H9 (cell line): ENCODE data around the gene GFRA1. TPM values are rescaled to one million over a fixed set of nuclear protein-coding genes. Genes with fewer than 3 reads are reported as not detected.

Experiments
- DNase-seq: peaks from one replicate; pipeline ENCODE4 v3.0.0-alpha.2; 2017
- H2AFZ ChIP-seq: one replicate; pipeline ENCODE4 v1.6.1; 2013; ENCODE audit warnings: mild to moderate bottlenecking, low read length, control low read depth, moderate library complexity
- H2AK5ac ChIP-seq: 2 replicates; pipeline ENCODE4 v1.6.1; 2013; ENCODE audit warnings: low read length, control low read depth, mixed read lengths; ENCODE audit not compliant: insufficient read length
- H2BK120ac ChIP-seq: one replicate; pipeline ENCODE4 v1.6.1; 2013; ENCODE audit warnings: low read depth, mild to moderate bottlenecking, low read length, control low read depth, inconsistent platforms; ENCODE audit not compliant: poor library complexity, severe bottlenecking
- H2BK12ac ChIP-seq: 2 replicates; pipeline ENCODE4 v1.6.1; 2013; ENCODE audit warnings: low read length, control low read depth, mixed read lengths, low read depth; ENCODE audit not compliant: insufficient read length
- H2BK15ac ChIP-seq: 2 replicates; pipeline ENCODE4 v1.6.1; 2013; ENCODE audit warnings: low read depth, low read length, control low read depth
- H2BK20ac ChIP-seq: one replicate; pipeline ENCODE4 v1.6.1; 2013; ENCODE audit warnings: low read depth, mild to moderate bottlenecking, low read length, control low read depth, inconsistent platforms; ENCODE audit not compliant: poor library complexity, severe bottlenecking
- H2BK5ac ChIP-seq: 2 replicates; pipeline ENCODE4 v1.6.1; 2013; ENCODE audit warnings: low read length, control low read depth, mixed read lengths; ENCODE audit not compliant: insufficient read length
- H3K14ac ChIP-seq: 2 replicates; pipeline ENCODE4 v1.6.1; 2013; ENCODE audit warnings: low read length, control low read depth; ENCODE audit not compliant: insufficient read depth
- H3K18ac ChIP-seq: 2 replicates; pipeline ENCODE4 v1.6.1; 2013; ENCODE audit warnings: low read depth, mild to moderate bottlenecking, mixed read lengths, low read length, control low read depth; ENCODE audit not compliant: insufficient read length
- H3K23ac ChIP-seq: 2 replicates; pipeline ENCODE4 v1.6.1; 2013; ENCODE audit warnings: low read length, control low read depth, mixed read lengths, low read depth; ENCODE audit not compliant: insufficient read length
- H3K23me2 ChIP-seq: 2 replicates; pipeline ENCODE4 v1.6.1; 2013; ENCODE audit warnings: low read depth, mild to moderate bottlenecking, mixed read lengths, low read length, control low read depth; ENCODE audit not compliant: insufficient read length, poor library complexity, severe bottlenecking
- H3K27ac ChIP-seq: 2 replicates; pipeline ENCODE4 v1.5.1; 2013; ENCODE audit warnings: low read length, control low read depth, mixed read lengths, low read depth; ENCODE audit not compliant: insufficient read length
- H3K27me3 ChIP-seq: 2 replicates; pipeline ENCODE4 v1.6.1; 2013; ENCODE audit warnings: low read length, control low read depth, inconsistent platforms; ENCODE audit not compliant: insufficient read depth
- H3K4ac ChIP-seq: 2 replicates; pipeline ENCODE4 v1.6.1; 2013; ENCODE audit warnings: low read depth, mild to moderate bottlenecking, control low read depth, inconsistent platforms, low read length, moderate library complexity
- H3K4me1 ChIP-seq: 2 replicates; pipeline ENCODE4 v1.6.1; 2013; ENCODE audit warnings: low read length, control low read depth, inconsistent platforms; ENCODE audit not compliant: insufficient read depth
- H3K4me2 ChIP-seq: 2 replicates; pipeline ENCODE4 v1.6.1; 2013; ENCODE audit warnings: low read length, control low read depth, mixed read lengths; ENCODE audit not compliant: insufficient read length, insufficient read depth
- H3K56ac ChIP-seq: 2 replicates; pipeline ENCODE4 v1.6.1; 2013; ENCODE audit warnings: low read depth, mild to moderate bottlenecking, mixed read lengths, low read length, control low read depth; ENCODE audit not compliant: insufficient read length
- H3K79me1 ChIP-seq: 2 replicates; pipeline ENCODE4 v1.6.1; 2013; ENCODE audit warnings: low read depth, mild to moderate bottlenecking, moderate library complexity, low read length, control low read depth, inconsistent platforms; ENCODE audit not compliant: insufficient read depth, poor library complexity, severe bottlenecking
- H3K79me2 ChIP-seq: 2 replicates; pipeline ENCODE4 v1.6.1; 2013; ENCODE audit warnings: low read length, control low read depth, inconsistent platforms; ENCODE audit not compliant: insufficient read depth
- H3K9ac ChIP-seq: 2 replicates; pipeline ENCODE4 v1.6.1; 2013; ENCODE audit warnings: low read length, control low read depth, mixed read lengths; ENCODE audit not compliant: insufficient read length; ENCODE audit errors: extremely low read depth
- H3K9me3 ChIP-seq: one replicate; pipeline ENCODE4 v1.6.1; 2013; ENCODE audit warnings: low read depth, low read length, inconsistent platforms; ENCODE audit not compliant: control insufficient read depth
- H3T11ph ChIP-seq: one replicate; pipeline ENCODE4 v1.6.1; 2013; ENCODE audit warnings: mild to moderate bottlenecking, low read length, control low read depth, inconsistent platforms
- H4K20me1 ChIP-seq: one replicate; pipeline ENCODE4 v1.6.1; 2013; ENCODE audit not compliant: control insufficient read depth, insufficient read length, insufficient read depth
- H4K5ac ChIP-seq: 2 replicates; pipeline ENCODE4 v1.6.1; 2013; ENCODE audit warnings: low read depth, mild to moderate bottlenecking, mixed read lengths, low read length, control low read depth; ENCODE audit not compliant: insufficient read length
- H4K8ac ChIP-seq: replicated peaks from 2 replicates; pipeline ENCODE4 v1.6.1; 2013; ENCODE audit warnings: low read length, control low read depth, mixed read lengths, low read depth; ENCODE audit not compliant: insufficient read length
- H4K91ac ChIP-seq: 2 replicates; pipeline ENCODE4 v1.6.1; 2013; ENCODE audit warnings: low read depth, mild to moderate bottlenecking, moderate library complexity, mixed read lengths, low read length, control low read depth; ENCODE audit not compliant: insufficient read length
- H3K27ac Mint-ChIP-seq, 3 experiments: 2 replicates in 2 of 3; 3 replicates in 1 of 3; pipeline ENCODE4 v1.8.0; 2020 to 2021; ENCODE audit warnings: mixed read lengths in 3 of 3, mild to moderate bottlenecking in 1 of 3, moderate library complexity in 1 of 3
- H3K27me3 Mint-ChIP-seq: 2 replicates; pipeline ENCODE4 v1.8.0; 2021; ENCODE audit warnings: low read depth, mild to moderate bottlenecking, moderate library complexity, mixed read lengths
- H3K36me3 Mint-ChIP-seq, 3 experiments: 2 replicates in 2 of 3; 3 replicates in 1 of 3; pipeline ENCODE4 v1.8.0; 2020 to 2021; ENCODE audit warnings: low read depth in 3 of 3, mixed read lengths in 3 of 3; ENCODE audit not compliant: insufficient read depth in 1 of 3
- H3K4me1 Mint-ChIP-seq, 2 experiments: 2 replicates each; pipeline ENCODE4 v1.8.0; 2020; ENCODE audit warnings: mixed read lengths in 2 of 2
- H3K4me3 Mint-ChIP-seq, 2 experiments: 2 replicates in 1 of 2; 3 replicates in 1 of 2; pipeline ENCODE4 v1.8.0; 2020 to 2021; ENCODE audit warnings: mild to moderate bottlenecking in 2 of 2, mixed read lengths in 2 of 2, moderate library complexity in 1 of 2
- H3K9me3 Mint-ChIP-seq, 2 experiments: 2 replicates in 1 of 2; 3 replicates in 1 of 2; pipeline ENCODE4 v1.8.0; 2020; ENCODE audit warnings: mild to moderate bottlenecking in 2 of 2, mixed read lengths in 2 of 2, moderate library complexity in 1 of 2
- WGBS: extraction: QIAGEN DNeasy Blood & Tissue Kit; methylation state at CpG from one replicate; pipeline ENCODE4 v1.1.7; 2013; ENCODE audit warnings: missing lambda C conversion rate, low lambda C conversion rate, mixed read lengths; ENCODE audit not compliant: insufficient read length; ENCODE audit errors: extremely low coverage; 5-methylcytosine and 5-hydroxymethylcytosine counted together
- total RNA-seq: library from RNA; stranded (reverse); gene quantifications from 2 replicates; pipeline ENCODE4 v1.2.1, GENCODE V29; 2021
- TF ChIP-seq, protein P1 (sequence below): fragments of 200-600 bp; sonication (generic); conservative IDR thresholded peaks from 3 replicates; pipeline ENCODE4 v1.8.0; 2021; ENCODE audit warnings: antibody characterized with exemption, mild to moderate bottlenecking

GFRA1 gene
- total RNA-seq, 1 experiment from 2014 or later = 0.24 TPM

DNA sequence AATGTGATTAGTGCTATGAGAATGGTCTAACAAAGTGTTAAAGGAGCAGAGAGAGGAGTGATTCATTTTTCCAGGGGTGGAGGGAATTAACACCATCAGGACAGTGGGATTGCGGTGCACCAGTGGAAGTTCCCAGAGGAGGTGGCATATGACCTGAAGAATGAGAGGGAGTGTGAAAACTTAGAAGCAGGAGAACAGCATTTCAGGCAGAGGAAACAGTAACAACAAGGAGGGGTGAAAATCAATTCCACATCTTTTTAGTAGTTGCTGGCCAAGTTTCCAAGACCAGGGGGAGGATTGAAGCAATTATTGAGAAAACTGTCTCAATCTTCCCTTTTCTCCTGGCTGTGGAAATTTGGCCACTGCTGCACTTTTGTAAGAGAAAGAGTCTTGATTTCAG is 27.5 kb upstream of the GFRA1 start:
- no peak overlapping the region for H2AFZ ChIP-seq
- WGBS = no CpG with 5 or more reads among the region's 1 CpG

More for the DNA sequence above, 27.5 kb upstream of the GFRA1 start:
- no peak overlapping the region for H3K27ac ChIP-seq
- no peaks in the 10 kb centered on the region for H3K79me2 ChIP-seq
- H3K23ac ChIP-seq = no peak overlapping the region
- no peak overlapping the region for H4K5ac ChIP-seq
- H2BK15ac ChIP-seq = no peak overlapping the region
- no peaks in the 10 kb centered on the region for H3K9me3 ChIP-seq
- H3K36me3 Mint-ChIP-seq = no peaks in the 10 kb centered on the region
- no peak overlapping the region for H2BK20ac ChIP-seq
- H3K56ac ChIP-seq = no peak overlapping the region
- H3K4ac ChIP-seq = no peak overlapping the region
- no peak overlapping the region for H4K91ac ChIP-seq
- H3K27ac Mint-ChIP-seq = no peak overlapping the region; a peak in 1 of 7 replicates
- H3K23me2 ChIP-seq = no peaks in the 10 kb centered on the region
- no peaks in the 10 kb centered on the region for H3K9me3 Mint-ChIP-seq
- no peaks in the 10 kb centered on the region for H3K79me1 ChIP-seq
- no peaks in the 10 kb centered on the region for H3K4me1 Mint-ChIP-seq
- no peak overlapping the region for H2BK120ac ChIP-seq
- TF ChIP-seq, protein P1, sequence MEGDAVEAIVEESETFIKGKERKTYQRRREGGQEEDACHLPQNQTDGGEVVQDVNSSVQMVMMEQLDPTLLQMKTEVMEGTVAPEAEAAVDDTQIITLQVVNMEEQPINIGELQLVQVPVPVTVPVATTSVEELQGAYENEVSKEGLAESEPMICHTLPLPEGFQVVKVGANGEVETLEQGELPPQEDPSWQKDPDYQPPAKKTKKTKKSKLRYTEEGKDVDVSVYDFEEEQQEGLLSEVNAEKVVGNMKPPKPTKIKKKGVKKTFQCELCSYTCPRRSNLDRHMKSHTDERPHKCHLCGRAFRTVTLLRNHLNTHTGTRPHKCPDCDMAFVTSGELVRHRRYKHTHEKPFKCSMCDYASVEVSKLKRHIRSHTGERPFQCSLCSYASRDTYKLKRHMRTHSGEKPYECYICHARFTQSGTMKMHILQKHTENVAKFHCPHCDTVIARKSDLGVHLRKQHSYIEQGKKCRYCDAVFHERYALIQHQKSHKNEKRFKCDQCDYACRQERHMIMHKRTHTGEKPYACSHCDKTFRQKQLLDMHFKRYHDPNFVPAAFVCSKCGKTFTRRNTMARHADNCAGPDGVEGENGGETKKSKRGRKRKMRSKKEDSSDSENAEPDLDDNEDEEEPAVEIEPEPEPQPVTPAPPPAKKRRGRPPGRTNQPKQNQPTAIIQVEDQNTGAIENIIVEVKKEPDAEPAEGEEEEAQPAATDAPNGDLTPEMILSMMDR = no peak
- no peaks in the 10 kb centered on the region; the same call in 1 of the 2 replicates for H3K27me3 Mint-ChIP-seq
- H3K4me2 ChIP-seq = no peak overlapping the region
- H3K9ac ChIP-seq = no peak overlapping the region
- H3K18ac ChIP-seq = no peak overlapping the region
- no peak for DNase-seq
- H3T11ph ChIP-seq = no peak overlapping the region
- H2BK12ac ChIP-seq = no peak overlapping the region
- no peak overlapping the region for H4K8ac ChIP-seq
- no peak overlapping the region for H2AK5ac ChIP-seq
- H3K4me1 ChIP-seq = no peaks in the 10 kb centered on the region
- H3K27me3 ChIP-seq = no peaks in the 10 kb centered on the region
- no peaks in the 10 kb centered on the region for H4K20me1 ChIP-seq
- H2BK5ac ChIP-seq = no peak overlapping the region
- H3K14ac ChIP-seq = no peak overlapping the region
- H3K4me3 Mint-ChIP-seq = no peak overlapping the region
